Kidney capillary endothelial cell (primary cell): Measurements from ENCODE around the gene CYTH2.
"Not testable (repeated sequence)": the region's sequence is repeated elsewhere in the genome, so short reads cannot be mapped to it uniquely, and the experiment has no call there.

Experiments
- DNase-seq: peaks from one replicate; pipeline ENCODE4 v3.0.0-alpha.2; 2018; ENCODE audit warnings: low spot score

Gene CYTH2

GRCh38 chr19:48512504-48513288, 43.5 kb downstream of the CYTH2 start:
- no peak for DNase-seq

- DNase-seq = no peak
Observed at GRCh38 chr19:48513289-48514122, 44.3 kb downstream of the CYTH2 start.

- DNase-seq = no peak
Observed at GRCh38 chr19:48514123-48514458, 44.9 kb downstream of the CYTH2 start.

- DNase-seq = no peak
Observed at GRCh38 chr19:48516536-48516935, 47.4 kb downstream of the CYTH2 start.

- no peak for DNase-seq
Observed at GRCh38 chr19:48518207-48518606, 49.0 kb downstream of the CYTH2 start.

GRCh38 chr19:48519426-48519825, 50.3 kb downstream of the CYTH2 start:
- DNase-seq = not testable (repeated sequence)

- DNase-seq = no peak
Observed at GRCh38 chr19:48520134-48520533, 51.0 kb downstream of the CYTH2 start.

GRCh38 chr19:48524221-48524620, 55.1 kb downstream of the CYTH2 start:
- DNase-seq = no peak

- no peak for DNase-seq
Observed at GRCh38 chr19:48524732-48525131, 55.6 kb downstream of the CYTH2 start.

- DNase-seq = no peak
Observed at GRCh38 chr19:48529156-48529555, 60.0 kb downstream of the CYTH2 start.

GRCh38 chr19:48530066-48530720, 61.0 kb downstream of the CYTH2 start:
- no peak for DNase-seq

- DNase-seq = no peak
Observed at GRCh38 chr19:48530770-48531169, 61.6 kb downstream of the CYTH2 start.
